Stimulated activated CD8-positive, alpha-beta memory T cell treated with anti-CD3 and anti-CD28 coated beads, Interleukin-4, amount 100 ng/mL, for 48 hours (primary cell): ENCODE data around the gene ZNF182.
"Not testable (repeated sequence)": the region's sequence is repeated elsewhere in the genome, so short reads cannot be mapped to it uniquely, and the experiment has no call there.

Source experiments
- DNase-seq: peaks from one replicate; pipeline ENCODE4 v3.0.0-alpha.2; 2020

ZNF182 gene

GRCh38 chrX:48003758-48004457 is at the start of gene ZNF182:
Gene ZNF182, minus strand, starts transcription at chrX:48003989. Its CDS starts 1,380 bp downstream, at chrX:48002609.
- DNase-seq, result peak; percentile 93

DNA sequence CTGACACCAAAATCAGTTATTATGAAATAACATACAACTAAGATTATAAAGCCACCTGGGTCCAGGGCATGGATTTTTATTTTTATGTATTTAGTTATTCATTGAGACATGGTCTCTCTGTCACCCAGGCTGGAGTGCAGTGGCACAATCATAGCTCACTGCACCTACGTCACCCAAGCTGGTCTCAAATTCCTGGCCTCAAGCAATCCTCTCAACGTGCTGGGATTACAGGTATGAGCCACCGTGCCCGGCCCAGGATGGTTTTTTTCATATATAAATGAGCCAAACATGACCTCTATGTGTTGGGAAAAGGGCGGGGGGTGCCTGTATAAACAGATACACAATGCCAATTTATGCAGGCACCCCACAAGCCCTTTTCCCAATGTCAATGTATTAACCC is 43.1 kb upstream of the ZNF182 start:
- no peak for DNase-seq

DNA sequence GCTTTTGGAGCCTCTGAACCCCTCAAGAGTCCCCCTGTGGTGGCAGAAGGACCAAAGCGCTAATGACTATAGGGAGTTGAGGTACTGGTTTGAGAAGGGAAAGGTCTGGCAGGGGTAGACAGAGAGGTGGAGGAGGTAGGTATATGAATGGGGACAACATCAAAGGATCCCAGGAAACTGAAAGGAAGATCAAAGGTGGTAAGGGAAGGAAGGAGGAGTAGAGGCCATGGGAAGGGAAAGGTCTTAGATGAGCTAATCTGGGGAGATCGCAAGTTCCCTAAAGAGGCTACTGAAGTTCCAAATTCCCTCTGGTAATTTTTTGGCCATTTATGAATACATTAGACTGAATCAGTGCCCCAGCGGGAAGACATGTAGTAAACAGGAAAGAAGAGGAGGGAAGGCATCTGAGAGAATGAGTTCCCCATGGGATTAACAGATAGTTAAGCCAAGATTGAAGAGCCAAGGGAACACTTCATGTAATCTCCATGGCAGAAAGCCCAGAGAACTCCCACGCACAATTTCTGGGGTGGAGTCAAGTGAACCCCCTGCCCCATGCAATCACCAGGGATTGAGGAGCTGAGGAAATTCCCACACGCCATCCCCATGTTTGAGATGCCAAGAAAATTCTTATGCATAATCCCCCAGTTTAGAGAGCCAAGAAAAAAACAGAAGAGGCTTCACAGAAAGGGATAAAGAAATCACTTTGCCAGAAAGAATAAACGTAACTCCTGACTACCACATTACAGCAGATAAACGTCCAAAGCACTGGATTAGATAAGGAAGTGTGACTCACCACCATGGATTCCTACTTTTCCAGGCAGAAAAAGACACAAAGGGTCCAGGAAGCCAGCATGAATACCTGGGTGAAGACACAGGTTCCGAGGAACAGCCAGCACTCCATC is 41.9 kb upstream of the ZNF182 start:
- DNase-seq, result no peak

- no peak for DNase-seq
Observed at GRCh38 chrX:48043056-48043455, 39.3 kb upstream of the ZNF182 start.

- DNase-seq, result no peak
Observed at GRCh38 chrX:48035891-48036290, 32.1 kb upstream of the ZNF182 start.

- not testable (repeated sequence) for DNase-seq
Observed at GRCh38 chrX:48030641-48031173, 26.9 kb upstream of the ZNF182 start.

GRCh38 chrX:48030237-48030636 is 26.4 kb upstream of the ZNF182 start:
- DNase-seq, result no peak

DNA sequence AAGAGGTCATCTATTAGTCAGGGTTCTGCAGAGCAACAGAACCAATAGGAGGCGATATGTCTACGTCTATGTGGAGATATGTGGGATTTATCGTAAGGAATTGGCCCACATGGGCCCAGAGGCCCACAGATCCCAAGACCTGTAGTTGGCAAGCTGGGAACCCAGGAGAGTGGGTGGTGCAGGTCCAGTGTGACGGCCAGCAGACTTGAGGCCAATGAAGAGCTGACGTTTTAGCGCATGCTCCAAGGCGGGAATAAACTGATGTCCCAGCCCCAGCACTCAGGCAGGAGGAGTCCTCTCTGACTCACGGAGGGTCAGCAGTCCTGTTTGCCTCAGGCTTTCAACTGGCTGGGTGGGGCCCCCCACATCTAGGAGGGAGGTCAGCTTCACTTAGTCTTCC is 24.3 kb upstream of the ZNF182 start:
- DNase-seq, result no peak

DNA sequence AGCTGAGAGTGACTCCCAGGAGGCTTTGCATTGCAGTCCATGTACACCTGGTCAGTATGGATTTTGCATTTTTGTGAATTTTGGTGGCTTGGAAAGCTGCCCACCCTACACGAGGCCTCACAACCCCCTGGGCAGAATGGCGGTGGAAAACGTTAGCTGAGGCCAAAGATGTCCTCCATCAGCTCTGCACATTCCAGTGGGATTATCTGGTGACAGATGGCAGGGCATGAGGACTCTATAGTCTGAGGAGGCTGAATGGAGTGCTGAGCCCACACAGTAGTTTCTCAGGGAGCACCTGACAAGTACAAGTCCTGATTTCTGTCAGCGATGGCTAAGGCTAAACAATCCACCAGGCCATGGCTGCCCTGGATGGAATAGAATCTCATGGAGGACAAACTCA is 23.8 kb upstream of the ZNF182 start:
- not testable (repeated sequence) for DNase-seq

DNA sequence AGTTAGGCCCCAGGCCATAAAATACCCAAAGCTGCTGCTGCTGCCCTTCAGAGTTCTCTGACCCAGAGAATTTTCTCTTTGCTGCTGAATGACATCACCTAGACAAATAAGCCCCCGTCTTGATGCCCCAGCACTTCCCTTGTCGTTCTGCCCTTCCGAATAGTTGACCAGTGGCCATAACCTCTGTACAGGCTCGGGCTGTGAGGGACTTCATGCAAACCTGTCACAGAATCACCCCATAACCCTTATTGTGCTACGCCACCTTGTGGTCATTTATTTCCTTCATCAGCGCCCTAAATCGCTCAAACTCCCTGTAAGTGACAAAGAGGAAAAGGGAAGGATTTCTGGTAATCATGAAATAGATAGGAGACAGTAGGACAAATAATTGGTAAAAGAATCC is 21.8 kb upstream of the ZNF182 start:
- peak; percentile 41 for DNase-seq

DNA sequence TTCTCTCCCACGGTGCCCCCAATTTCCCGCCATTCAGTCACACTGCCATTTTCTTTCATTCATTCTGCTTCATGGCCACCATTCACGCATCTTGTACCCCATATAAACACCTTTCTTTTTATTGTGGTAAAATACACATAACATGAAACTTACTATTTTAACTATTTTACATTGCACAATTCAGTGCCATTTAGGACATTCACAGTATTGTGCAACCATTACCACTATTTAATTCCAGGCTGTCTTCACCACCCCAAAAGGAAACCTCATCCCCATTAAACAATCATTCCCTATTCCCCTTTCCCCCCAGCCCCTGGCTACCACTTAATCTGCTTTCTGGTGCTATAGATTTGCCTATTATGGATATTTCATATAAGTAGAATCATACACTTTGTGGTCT is 18.9 kb upstream of the ZNF182 start:
- no peak for DNase-seq

DNA sequence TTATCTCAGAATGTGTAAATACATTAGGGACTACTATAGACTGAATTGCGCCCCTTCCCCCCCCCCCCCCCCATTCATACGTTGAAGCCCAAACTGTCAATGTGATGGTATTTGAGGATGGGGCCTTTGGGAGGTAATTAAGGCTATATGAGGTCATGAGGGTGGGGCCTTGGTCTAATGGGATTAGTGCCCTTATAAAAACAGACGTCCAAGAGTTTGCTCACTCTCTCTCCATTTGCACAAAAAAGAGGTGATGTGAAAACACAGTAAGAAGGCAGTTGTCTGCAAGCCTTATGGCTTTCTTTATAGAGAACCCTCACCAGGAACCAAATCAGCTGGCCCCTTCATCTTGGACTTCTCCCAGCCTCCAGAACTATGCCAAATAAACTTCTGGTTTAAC is 18.3 kb upstream of the ZNF182 start:
- no peak for DNase-seq

GRCh38 chrX:48021026-48021900 is 17.5 kb upstream of the ZNF182 start:
- peak; percentile 79 for DNase-seq

DNA sequence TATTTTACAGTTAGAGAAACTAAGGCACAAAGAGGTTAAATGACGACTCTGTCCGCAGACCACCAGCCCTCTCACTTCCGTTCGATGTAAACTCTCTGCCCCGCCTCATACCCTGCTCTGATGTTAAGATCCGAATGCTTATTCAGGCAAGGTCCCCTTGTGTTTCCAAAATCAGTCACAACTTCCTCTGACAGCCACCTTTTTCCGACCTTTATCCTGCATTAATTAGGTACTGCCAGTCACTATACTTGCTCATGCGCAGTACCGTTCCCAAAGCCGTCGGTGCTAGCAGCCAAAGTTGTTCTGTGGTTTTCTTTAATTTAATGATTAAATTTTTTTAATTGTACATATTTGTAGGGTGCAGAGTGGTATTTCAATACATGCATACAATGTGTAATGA is 16.7 kb upstream of the ZNF182 start:
- peak; percentile 31 for DNase-seq

DNA sequence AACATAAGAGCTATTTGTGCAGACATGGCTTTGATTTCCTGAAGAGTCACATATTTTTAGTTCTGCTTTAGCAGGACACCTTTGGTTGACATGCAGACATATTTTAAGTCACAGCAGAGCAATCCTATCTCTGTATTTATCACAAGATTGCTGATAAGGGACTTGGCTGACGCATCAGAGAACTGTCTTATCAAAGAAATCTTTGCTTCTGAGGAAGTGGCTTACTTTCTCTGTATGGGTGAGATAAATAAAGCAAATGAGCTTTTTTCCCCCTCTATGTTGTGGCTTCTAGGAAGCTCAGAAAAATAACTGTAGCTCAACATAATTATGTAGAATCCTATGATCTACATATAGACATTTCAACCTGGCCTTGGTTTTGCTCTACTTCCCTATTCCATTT is 16.1 kb upstream of the ZNF182 start:
- not testable (repeated sequence) for DNase-seq

DNA sequence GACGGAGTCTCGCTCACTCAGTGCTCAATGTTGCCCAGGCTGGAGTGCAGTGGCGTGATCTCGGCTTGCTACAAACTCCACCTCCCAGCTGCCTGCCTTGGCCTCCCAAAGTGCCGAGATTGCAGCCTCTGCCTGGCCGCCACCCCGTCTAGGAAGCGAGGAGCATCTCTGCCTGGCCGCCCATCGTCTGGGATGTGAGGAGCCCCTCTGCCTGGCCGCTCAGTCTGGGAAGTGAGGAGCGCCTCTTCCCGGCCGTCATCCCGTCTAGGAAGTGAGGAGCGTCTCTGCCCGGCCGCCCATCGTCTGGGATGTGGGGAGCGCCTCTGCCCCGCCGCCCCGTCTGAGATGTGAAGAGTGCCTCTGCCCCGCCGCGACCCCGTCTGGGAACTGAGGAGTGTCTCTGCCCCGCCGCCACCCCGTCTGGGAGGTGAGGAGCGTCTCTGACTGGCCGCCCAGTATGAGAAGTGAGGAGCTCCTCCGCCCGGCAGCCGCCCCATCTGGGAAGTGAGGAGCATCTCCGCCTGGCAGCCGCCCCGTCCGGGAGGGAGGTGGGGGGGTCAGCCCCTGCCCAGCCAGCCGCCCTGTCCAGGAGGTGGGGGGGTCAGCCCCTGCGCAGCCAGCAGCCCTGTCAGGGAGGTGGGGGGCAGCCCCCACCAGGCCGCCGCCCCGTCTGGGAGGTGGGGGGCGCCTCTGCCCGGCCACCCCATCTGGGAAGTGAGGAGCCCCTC is 13.0 kb upstream of the ZNF182 start:
- not testable (repeated sequence) for DNase-seq

DNA sequence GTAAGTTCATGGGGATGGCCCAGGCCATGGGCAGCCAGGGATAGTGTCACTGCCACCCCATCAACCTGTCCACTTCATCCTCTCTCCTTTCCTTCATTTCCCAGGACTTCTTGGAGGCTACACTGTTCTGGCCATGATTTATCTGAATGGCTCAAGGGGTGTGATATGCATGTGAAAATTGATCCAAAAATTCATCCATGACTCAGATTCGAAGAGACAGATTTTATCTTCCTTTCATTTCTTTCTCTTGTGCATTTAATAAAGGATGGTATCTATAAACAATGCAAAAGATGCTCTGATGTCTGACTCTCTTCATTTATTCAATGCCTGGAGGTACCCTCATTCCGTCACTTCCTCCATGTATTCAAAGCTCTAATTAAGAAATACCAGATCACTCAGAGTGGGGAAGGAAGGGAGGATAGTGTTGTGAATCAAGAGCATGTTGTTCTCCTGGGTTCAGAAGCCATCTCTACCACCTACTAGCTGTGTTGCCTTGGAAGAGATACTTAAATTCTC is 5.7 kb upstream of the ZNF182 start:
- DNase-seq, result not testable (repeated sequence)

- not testable (repeated sequence) for DNase-seq
Observed at GRCh38 chrX:48006688-48007087, 2.9 kb upstream of the ZNF182 start, which contains the start of gene SPACA5. Gene SPACA5, plus strand, starts transcription at chrX:48006988. Its CDS starts 815 bp downstream, at chrX:48007803.

GRCh38 chrX:48003367-48003757 is 427 bp downstream of the ZNF182 start:
- peak; percentile 42 for DNase-seq

DNA sequence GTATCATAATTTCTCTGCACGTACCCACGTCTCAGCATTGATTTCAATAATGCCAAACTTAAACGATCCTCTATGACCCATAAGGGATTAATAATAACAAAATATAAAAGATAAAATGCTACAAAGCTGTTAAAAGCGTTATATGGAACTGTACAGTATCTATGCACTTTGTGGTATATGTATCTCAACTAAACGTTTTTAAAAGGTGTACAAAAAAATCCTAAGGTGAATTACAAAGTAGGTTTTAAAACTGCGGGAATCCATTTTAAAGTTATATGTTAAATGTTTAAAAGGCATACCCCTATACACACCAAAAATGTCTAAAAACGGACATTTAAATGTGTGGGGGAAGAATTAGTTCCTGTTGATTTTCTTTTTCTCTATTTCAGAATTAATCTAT is 860 bp downstream of the ZNF182 start:
- DNase-seq, result no peak

DNA sequence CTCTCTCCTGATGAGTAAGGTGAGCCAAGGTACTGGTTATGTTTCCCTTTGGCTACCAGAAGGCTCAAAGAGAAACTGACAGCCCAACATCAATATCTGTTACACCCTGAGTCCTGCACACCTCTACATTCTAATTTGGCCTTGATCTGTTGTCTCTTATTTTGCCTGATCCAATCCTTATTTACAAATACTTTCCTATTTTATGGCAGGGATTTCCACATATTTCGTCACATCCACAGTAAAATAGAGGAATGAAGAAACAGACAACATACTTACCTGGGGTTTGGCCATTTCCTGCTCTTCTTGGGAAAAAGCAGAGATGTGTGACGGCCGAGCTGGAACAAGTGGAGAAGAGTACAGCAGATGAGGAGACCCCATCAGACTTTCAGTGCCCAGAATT is 1.5 kb downstream of the ZNF182 start:
- DNase-seq, result no peak

DNA sequence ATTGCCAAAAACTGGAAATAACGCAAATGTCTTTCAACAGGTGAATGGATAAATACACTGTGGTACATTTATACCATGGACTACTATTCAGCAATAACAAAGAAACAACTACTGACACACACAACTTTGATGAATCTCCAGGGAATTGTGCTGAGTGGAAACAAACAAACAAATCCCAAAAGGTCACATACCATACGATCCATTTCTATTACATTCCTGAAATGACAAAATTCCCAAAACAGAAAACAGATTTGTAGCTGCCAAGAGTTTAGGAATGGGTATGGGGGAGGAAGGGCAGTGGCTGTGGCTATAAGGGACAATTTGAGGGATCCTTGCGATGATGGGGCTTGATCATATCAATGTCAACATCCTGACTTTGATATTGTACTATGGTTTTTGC is 2.5 kb downstream of the ZNF182 start:
- no peak for DNase-seq
